MCF 10A (cell line): ENCODE data around the gene PIK3CD. TPM values are rescaled to one million over a fixed set of nuclear protein-coding genes. Genes with fewer than 3 reads are reported as not detected.
A peak's percentile ranks its signal among the peaks of the same experiment; 100 is the strongest.

Source experiments
- BruUV-seq: library from RNA; stranded (reverse); fragments of 400-500 nt; replicated peaks from 2 replicates; lab custom pipeline; 2021; lab: Mats Ljungman, UMichigan
- CTCF ChIA-PET: fragments of 300-600 bp; sonication (Branson Sonifier 250); formaldehyde crosslinking; extraction: SDS; loops from one replicate; lab custom pipeline; 2021; ENCODE audit warnings: antibody characterized with exemption, inconsistent platforms; lab: Yijun Ruan, JAX
- POLR2A ChIA-PET: fragments of 300-600, 350-650 bp; sonication (Branson Sonifier 250); formaldehyde crosslinking; extraction: SDS; loops from one replicate; lab custom pipeline; 2020; ENCODE audit warnings: antibody characterized with exemption, inconsistent platforms; lab: Yijun Ruan, JAX
- DNase-seq: peaks from one replicate; pipeline ENCODE4 v3.0.0-alpha.2; 2018; ENCODE audit not compliant: unreplicated experiment
- H3K27ac Mint-ChIP-seq: one replicate; pipeline ENCODE4 v1.8.0; 2022; ENCODE audit warnings: mild to moderate bottlenecking, low read depth, mixed read lengths; ENCODE audit not compliant: unreplicated experiment
- H3K27me3 Mint-ChIP-seq: one replicate; pipeline ENCODE4 v1.8.0; 2022; ENCODE audit warnings: mixed read lengths; ENCODE audit not compliant: insufficient read depth, unreplicated experiment
- H3K36me3 Mint-ChIP-seq: one replicate; pipeline ENCODE4 v1.8.0; 2022; ENCODE audit warnings: mild to moderate bottlenecking, moderate library complexity, mixed read lengths; ENCODE audit not compliant: insufficient read depth, unreplicated experiment
- H3K4me1 Mint-ChIP-seq: one replicate; pipeline ENCODE4 v1.8.0; 2022; ENCODE audit warnings: mixed read lengths; ENCODE audit not compliant: insufficient read depth, unreplicated experiment
- H3K4me3 Mint-ChIP-seq: one replicate; pipeline ENCODE4 v1.8.0; 2022; ENCODE audit warnings: mild to moderate bottlenecking, moderate library complexity, mixed read lengths; ENCODE audit not compliant: unreplicated experiment
- H3K9me3 Mint-ChIP-seq: one replicate; pipeline ENCODE4 v1.8.0; 2022; ENCODE audit warnings: mixed read lengths; ENCODE audit not compliant: unreplicated experiment
- CTCF ChIP-seq: fragments of 200-600 bp; IDR thresholded peaks from one replicate; pipeline ENCODE4 v1.8.0; 2022; ENCODE audit warnings: antibody characterized with exemption, mild to moderate bottlenecking; ENCODE audit not compliant: unreplicated experiment
- intact Hi-C: fragments of 100-400 bp; cut with micrococcal nuclease; formaldehyde crosslinking; loops from 2 replicates; pipeline ENCODE4 v1.14.1; 2022
- total RNA-seq: library from RNA; stranded (reverse); gene quantifications from 2 replicates; pipeline ENCODE4 v1.2.3, GENCODE V29; 2022

Gene PIK3CD
- total RNA-seq, 1 experiment from 2014 or later = 7.0 TPM

- Mint-ChIP-seq H3K36me3 (peaks cover 23% of the 10 kb centered on the region), H3K27ac (no peak overlapping the region), H3K4me3 (no peak overlapping the region), H3K27me3 (no peaks in the 10 kb centered on the region), H3K4me1 (peaks cover 6% of the 10 kb centered on the region), H3K9me3 (no peaks in the 10 kb centered on the region)
- intact Hi-C loops = no loop called here
- DNase-seq = no peak
- no TSS peak for BruUV-seq
- POLR2A ChIA-PET = no interaction called here
- TF ChIP-seq CTCF = no peak
- CTCF ChIA-PET = interaction anchor here (1.0 kb wide), 1 partner anchor 12 kb away, joined by 3 read pairs; no protein-coding TSS in a partner anchor
Observed at GRCh38 chr1:9723068-9723805, 71.7 kb downstream of the PIK3CD start.

- intact Hi-C loops = no loop called here
- H3K36me3 Mint-ChIP-seq = peaks cover 24% of the 10 kb centered on the region
- H3K9me3 Mint-ChIP-seq = no peaks in the 10 kb centered on the region
- H3K27me3 Mint-ChIP-seq = no peaks in the 10 kb centered on the region
- peaks cover 6% of the 10 kb centered on the region for H3K4me1 Mint-ChIP-seq
- no peak overlapping the region for H3K4me3 Mint-ChIP-seq
- ChIA-PET CTCF (interaction anchor here (1.0 to 2.1 kb wide), 2 partner anchors 13 to 97 kb away, joined by 3 to 14 read pairs; no protein-coding TSS in a partner anchor), POLR2A (no interaction called here)
- BruUV-seq = no TSS peak
- TF ChIP-seq CTCF = no peak
- no peak overlapping the region for H3K27ac Mint-ChIP-seq
- no peak for DNase-seq
Observed at GRCh38 chr1:9723926-9724325, 72.4 kb downstream of the PIK3CD start.

- no peak overlapping the region for H3K27ac Mint-ChIP-seq
- peak; percentile 86 for TF ChIP-seq CTCF
- peak; percentile 73 for DNase-seq
- CTCF ChIA-PET = interaction anchor here (0.6 to 2.1 kb wide), 11 partner anchors 9 to 146 kb away, joined by 3 to 14 read pairs (median 4); no protein-coding TSS in a partner anchor
- intact Hi-C loops = loop anchor here (1.0 kb wide), 2 partner anchors 98 to 142 kb away; no protein-coding TSS in a partner anchor
- POLR2A ChIA-PET = no interaction called here
- H3K9me3 Mint-ChIP-seq = no peaks in the 10 kb centered on the region
- no TSS peak for BruUV-seq
- peaks cover 29% of the 10 kb centered on the region for H3K36me3 Mint-ChIP-seq
- H3K4me1 Mint-ChIP-seq = no peaks in the 10 kb centered on the region
- H3K4me3 Mint-ChIP-seq = no peak overlapping the region
- no peaks in the 10 kb centered on the region for H3K27me3 Mint-ChIP-seq
Observed at GRCh38 chr1:9724706-9725476, 73.4 kb downstream of the PIK3CD start.

GRCh38 chr1:9726406-9726805, 74.9 kb downstream of the PIK3CD start:
- Mint-ChIP-seq H3K4me1 (no peaks in the 10 kb centered on the region), H3K27ac (no peak overlapping the region), H3K9me3 (no peaks in the 10 kb centered on the region), H3K27me3 (no peaks in the 10 kb centered on the region), H3K36me3 (peaks cover 42% of the 10 kb centered on the region), H3K4me3 (no peak overlapping the region)
- intact Hi-C loops = no loop called here
- DNase-seq = no peak
- TF ChIP-seq CTCF = no peak
- no TSS peak for BruUV-seq
- CTCF ChIA-PET = interaction anchor here (0.7 to 1.7 kb wide), 4 partner anchors 58 to 142 kb away, joined by 3 to 7 read pairs (median 4); no protein-coding TSS in a partner anchor
- POLR2A ChIA-PET = interaction anchor here (0.6 kb wide), 1 partner anchor 92 kb away, joined by 3 read pairs; no protein-coding TSS in a partner anchor
